RPMI7951 (cell line): ENCODE data around the gene SPINT1. TPM values are rescaled to one million over a fixed set of nuclear protein-coding genes. Genes with fewer than 3 reads are reported as not detected.
"Not testable (repeated sequence)": the region's sequence is repeated elsewhere in the genome, so short reads cannot be mapped to it uniquely, and the experiment has no call there.

Experiments
- DNase-seq: peaks from one replicate; pipeline ENCODE4 v3.0.0-alpha.2; 2012; ENCODE audit warnings: low read depth
- total RNA-seq: library from RNA; depleted of rRNA; stranded (reverse); fragments of >200 nt; shearing (Covaris generic); gene quantifications from 2 replicates; pipeline ENCODE4 v1.2.3, GENCODE V29; 2014

Gene SPINT1
- total RNA-seq, 1 experiment from 2014 or later = not detected

DNA sequence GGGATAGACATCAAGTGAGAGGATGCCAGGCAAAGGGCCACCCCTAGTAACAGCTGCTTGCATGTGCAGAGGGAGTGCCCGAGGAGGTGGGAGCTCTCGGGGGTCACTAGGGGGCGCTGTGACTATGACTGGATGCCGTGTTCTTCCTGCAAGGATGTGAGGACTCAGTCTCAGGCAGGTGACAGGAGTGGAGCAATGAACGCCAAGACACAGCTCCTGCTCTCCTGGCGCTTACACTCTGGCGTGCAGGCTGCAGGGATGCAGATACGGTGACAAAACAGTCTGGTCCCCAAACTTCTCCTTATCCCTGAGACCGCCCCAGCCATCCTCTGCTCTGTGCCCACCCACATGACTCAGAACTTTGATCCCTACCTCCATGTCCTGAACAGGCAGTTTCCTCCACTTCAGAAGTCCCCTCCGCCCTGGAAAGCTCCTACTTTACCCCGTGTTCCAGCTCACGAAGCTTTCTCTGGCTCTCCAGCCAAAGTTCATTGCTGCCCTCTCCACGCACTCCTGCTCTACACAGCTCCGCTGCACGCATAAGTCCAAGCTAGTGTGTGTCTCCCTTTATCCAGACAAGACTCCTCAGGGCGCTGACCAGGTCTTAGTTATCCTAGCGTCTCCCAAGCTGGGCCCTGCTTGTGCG lies 15.5 kb downstream of the SPINT1 start:
- peak; percentile 70 for DNase-seq

DNA sequence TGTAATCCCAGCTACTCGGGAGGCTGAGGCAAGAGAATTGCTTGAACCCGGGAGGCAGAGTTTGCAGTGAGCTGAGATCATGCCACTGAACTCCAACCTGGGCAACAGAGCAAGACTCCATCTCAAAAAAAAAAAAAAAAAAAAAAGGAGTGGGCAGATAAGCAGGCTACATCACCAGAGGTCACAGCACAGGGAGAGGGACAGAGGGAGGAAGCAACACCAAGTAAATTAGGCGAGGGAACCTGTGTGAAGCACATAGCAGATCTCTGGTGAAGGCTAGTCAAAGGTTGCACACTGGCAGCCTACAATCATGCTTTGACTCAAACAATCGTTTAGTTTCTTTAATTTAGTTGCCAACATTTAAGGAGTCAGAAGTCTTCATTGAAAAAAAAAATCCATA lies 17.3 kb downstream of the SPINT1 start:
- DNase-seq = not testable (repeated sequence)

DNA sequence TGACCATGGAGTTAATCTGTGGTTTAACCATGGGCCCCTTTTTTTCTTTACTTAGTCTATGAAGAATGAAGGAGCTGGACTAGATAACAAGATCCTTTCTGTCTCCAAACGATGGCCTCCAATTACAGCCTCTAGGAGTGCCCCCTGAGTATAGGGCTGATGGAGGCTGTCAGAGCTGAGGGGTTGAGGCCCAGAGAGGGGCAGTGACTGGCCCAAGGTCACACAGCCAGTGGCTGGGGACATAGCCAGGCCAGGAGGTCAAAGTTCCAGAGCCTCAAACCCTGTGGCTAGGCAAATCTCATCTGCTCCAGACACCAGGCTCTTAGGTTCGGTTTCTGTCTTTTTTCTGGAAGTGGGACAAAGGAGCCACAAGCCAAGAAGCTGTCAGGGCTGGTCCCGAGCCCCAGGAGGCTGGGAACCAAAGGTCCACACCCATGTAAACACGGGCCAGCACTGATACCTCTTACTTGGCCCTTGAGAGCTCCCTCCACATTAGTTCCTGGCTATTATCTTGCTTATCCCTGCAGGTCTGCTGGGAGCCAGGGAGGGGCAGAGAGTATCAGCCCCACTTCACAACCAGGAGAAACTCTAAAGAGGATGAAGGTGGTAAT lies 19.9 kb downstream of the SPINT1 start:
- no peak for DNase-seq

DNA sequence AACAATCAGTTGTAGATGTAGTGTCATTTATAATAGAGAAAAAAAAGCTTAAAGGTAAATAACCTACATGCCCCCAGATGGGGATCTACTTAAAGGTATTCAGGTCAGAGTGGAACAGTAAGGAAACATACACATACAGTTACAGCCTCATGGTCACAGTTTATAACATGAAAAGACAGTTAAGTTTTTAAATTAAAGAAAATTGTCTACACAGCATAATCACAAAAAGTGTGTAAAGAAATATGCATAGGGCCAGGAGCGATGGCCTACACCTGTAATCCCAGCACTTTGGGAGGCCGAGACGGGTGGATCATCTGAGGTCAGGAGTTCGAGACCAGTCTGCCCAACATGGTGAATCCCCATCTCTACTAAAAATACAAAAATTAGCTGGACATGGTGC lies 23.4 kb downstream of the SPINT1 start:
- no peak for DNase-seq

DNA sequence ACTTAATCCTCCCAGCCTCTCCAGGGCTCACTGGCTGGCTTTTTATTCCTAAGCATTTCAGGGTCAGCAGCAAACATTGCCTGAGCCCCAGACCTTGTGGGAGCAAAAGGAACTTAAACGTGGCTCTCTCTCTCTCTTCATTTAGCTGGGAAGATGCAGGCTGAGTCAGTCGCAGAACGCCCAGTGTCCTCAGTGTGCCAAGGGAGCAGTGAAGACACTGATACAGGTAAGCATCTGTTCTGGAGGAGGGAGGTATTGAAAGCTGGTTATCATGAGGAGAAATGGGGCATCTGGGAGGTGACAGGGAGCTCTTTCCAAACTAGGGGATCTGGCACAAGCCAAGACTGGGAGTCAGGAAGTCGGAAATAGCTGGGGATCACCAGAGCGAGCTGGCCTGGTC lies 25.8 kb downstream of the SPINT1 start:
- no peak for DNase-seq

DNA sequence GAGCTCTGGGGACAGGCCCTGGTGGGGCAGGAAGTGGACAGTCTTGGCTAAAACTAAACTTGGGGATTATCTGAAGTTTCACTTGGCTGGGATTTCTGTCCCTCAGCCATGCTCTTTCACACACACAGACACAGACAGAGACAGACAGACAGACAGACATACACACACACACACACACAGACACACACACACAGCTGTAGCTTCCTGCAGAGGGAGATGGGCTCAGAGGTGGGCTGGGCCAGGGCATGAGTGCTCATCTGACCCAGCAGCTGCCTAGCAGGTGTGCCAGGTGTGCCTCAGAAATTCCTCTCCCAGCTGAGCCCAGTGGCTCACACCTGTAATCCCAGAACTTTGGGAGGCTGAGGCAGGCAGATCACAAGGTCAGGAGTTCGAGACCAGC lies 26.9 kb downstream of the SPINT1 start:
- DNase-seq = no peak

DNA sequence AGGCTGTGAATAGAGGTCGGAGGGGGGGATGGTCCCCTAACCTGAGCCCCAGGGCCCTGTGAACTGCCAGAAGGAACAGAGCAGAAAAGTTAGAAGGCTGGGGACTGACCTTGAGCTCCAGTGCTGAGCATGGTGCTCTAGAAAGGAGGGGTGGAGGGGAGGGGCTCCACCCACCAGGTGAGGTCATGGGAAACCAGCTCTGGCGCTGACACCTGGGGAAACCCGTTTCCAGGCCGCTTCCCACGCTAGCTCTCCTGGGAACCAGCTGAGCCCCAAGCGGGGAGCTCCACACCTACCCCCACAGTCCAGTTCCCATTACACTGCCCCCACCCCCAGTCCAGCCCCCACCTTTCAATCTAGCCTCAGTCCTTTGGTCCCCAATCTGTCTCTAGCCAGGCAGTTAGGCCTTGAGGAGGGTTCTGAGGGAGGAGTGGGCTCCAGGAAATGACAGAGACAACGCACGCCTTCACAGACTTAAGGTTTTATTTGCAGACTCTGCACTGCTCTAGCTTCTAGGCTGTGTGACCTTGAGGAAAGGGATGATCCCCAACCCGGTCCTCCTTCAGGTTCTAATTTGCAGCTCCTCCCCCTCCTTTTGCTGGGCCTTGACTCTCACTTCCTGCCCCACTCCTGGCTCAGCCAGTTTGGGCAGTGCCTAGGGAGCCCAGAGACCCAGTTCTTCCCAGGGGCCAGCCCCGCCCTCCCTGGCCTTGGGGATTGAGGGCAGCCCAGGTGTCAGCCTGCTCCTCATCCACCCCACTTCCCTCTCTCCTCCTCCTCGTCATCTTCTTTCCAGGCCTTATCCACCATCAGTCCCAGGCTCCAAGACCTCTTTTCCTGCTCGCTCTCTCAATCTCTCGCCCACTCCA lies 28.1 kb downstream of the SPINT1 start:
- DNase-seq = no peak

DNA sequence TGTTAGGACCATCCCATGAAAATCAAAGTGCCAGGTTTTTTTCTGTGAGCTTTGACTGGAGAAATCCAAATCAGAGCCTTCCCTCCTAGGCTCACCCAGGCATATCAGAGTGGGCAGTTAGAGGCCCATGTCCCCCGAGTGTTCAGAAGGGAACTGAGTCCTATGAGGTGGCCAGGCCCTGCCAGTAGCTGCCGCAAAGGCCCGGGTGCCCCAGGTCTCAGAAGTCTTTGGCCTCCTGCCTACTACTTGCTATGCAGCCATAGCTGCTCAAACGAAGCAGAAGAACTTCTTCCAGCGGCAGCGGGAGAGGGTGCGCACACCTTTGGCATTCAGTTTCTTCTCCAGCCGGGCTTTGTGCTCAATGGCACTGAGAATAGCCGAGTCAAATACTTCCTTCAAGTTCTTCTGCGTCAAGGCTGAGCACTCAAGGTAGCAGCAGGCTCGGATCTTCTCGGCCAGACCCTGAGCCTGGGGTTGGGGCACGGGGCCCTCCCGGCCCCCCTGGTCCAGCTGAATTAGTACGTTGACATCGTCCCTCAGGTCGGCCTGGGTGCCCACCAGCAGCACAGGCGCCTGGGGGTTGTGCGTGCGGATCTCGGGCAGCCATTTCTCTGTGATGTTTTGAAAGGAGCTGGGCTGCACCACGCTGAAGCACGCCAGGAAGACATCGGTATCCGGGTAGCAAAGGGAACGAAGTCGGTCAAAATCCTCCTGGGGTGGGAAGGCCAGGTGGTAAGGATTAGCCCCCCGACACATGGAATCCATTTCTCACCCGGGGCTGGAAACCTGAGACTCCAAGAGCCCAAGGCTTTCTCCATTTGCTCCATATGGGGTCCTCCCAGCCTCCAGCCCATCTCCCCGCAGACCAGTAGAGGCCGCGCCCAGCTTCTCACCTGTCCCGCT lies 29.2 kb downstream of the SPINT1 start:
- no peak for DNase-seq

DNA sequence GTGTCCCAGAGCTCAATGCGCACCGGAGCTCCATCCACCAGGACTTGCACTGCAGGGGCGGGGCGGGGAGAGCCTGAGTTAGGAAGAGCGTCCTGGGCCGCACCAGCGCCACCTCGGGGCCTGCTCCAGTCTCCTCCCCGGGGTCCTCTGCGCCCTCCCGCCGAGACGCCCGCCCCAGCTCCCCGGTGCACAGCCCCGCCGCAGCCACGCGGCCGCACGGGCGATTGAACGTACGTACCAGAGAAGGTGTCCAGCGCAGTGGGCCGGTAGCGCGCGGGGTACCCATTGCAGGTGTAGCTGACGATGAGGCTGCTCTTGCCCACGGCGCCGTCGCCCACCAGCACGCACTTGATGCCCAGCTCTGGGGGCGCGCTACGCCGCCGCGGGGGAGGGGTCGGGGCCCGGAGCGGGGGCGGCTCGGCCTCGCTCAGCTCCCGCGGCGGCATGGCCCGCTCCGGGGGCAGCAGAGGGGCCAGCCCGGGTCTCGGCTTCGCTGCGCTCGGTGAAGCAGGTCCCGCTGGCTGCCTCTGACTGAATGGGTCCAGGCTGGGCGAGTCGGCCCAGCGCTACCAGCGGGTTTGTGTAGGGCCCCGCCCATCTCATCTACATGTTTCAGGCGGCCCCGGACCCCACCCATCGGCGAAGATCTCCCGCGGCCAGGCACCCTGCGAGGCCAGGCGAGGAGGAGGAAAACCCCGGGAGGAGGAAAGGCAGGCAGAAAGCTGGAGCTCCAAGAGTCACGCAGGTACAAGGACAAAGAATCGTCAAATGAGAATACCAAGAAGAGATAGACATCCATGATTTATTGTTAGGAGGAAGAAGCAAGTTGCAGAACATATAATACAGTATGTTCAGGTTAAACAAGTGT lies 30.1 kb downstream of the SPINT1 start, which contains the start of gene RHOV:
Gene RHOV (minus strand): TSS at position 541 of the 868 bp plus-strand sequence. CDS start 95 bp downstream, at position 446.
- DNase-seq = peak; percentile 53

DNA sequence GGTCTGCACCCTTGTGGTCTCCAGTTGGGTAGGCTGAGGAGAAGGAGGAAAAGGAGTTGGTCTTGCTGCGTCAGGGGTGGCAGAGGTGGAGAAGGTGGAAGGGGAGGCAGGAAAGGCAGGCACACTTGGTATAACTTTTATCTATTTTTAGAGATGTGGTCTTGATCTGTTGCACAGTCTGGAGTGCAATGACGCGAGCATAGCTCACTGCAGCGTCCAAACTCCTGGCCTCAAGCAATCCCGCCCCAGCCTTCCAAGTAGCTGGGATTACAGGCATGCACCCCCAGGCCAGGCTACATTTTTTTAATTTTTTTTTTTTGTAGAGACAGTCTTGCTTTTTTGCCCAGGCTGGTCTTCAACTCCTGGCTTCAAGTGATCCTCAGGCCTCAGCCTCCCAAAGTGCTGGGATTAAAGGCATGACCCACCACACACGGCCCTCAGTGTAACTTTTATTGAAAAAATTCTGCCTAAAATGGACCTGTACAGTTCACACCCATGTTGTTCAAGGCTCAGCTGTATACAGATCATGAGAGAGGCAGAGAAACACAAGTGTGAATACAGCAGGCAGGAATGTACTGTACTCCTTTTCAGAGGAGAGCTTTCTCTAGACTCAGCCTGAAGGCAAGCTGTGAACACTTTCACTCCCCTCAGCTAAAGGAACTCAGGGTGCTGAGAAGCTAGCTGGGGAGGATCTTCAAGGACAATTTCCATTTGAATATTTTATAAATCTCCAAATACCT lies 32.3 kb downstream of the SPINT1 start:
- peak; percentile 78 for DNase-seq

DNA sequence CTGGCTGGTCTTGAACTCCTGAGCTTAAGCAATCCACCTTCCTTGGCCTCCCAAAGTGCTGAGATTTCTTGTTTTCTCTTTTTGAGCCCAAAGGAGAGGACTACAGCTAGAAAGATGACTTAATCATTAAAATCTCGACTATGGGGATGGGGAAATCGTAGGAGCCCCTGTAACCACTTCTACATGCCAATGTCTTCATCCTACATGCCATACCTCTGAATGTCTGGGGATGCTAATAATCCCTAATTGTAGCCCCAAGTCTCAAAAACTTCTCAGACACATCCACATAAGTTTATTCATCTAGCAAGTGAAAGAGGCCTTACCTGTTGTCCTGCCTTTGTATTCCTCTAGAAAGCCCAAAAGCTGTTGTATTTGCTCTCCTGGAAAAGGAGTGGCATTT lies 33.8 kb downstream of the SPINT1 start:
- DNase-seq = no peak

DNA sequence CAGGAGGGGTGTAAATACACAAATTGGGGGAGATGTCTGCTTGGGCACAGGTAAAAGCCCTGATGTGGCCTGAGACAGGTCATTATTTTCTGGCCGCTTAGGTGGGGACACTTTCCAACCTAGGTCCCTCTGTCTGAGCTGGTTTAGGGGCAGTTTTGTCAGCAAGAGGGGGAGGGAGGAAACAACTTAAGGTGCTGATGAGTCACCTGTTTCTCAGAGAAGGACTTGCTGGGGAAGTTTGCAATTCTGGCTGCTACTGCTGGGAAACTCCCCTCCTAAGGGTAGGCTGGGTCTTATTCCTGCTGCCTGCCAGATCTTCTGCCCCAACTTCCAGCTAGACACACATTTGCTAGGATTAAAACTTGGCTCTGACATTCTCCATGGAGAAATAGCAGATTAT lies 34.9 kb downstream of the SPINT1 start:
- DNase-seq = peak; percentile 52

DNA sequence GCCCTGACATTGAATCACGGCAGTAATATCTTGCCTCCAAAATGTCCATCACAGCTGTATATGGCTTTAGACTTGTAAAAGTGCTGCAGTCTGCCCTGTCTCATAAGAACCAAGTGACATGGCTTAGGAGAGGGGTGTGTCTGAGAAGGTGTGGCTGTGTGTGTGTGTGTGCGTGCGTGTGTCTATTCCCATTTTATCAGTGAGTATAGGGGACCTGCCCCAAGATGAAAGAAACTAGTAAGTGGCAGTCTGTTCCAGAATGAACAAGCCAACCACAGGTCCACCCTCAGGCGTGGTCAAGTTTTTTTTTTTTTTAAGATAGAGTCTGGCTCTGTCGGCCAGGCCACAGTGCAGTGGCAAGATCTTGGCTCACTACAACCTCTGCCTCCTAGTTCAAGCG lies 35.8 kb downstream of the SPINT1 start:
- DNase-seq = peak; percentile 34

DNA sequence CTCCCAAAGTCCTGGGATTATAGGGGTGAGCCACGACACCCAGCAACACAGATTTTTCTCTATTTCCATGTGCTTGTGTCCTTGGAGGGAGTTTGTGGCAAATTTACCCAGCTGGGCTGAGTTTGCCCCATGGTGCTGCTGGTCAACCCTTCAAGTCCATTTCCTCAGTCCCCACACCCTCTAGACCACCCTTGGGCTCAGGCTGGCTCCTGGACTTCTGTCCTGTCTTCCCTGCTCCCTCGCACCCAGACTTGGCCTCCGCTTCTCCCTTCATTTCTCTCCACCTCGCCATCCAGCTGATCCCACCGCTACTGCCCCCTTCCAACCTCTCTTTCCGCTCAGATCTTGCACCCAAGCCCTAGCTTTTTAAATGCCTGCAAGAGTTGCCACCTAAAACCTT lies 37.5 kb downstream of the SPINT1 start:
- DNase-seq = no peak

DNA sequence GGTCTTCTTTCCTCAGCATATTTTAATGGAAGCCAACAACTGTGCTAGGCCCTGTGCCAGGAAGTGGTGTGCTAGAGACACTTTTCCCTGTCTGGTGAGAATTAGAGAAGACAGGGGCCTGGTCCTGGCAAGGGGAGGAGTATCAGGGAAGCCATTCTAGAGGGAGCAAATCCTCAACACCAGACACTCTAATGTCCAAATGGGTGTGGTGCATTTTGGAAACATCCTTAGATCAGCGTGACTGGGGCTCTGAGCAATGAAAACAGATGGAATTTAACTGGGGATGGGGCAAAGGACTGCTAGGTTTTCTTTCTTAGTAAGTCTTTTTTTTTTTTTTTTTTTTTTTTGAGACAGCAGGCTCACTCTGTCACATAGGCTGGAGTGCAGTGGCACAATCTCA lies 42.7 kb downstream of the SPINT1 start:
- DNase-seq = no peak

DNA sequence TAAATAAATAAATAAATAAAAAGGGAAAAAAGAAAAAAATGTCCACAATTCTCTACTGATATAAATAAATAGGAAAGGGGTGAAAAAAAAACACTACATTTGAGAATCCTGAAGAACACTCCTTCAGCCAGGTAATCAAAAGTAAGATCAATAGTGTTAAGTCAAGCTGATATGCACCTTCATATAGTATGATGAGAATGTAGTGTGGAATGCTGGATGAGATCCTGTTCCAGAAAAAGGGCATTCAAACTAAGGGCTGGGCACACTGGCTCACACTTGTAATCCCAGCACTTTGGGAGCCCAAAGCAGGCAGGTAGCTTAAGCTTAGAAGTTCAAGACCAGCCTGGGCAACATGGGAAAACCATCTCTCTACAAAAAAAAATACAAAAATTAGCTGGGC lies 45.3 kb downstream of the SPINT1 start:
- DNase-seq = no peak

DNA sequence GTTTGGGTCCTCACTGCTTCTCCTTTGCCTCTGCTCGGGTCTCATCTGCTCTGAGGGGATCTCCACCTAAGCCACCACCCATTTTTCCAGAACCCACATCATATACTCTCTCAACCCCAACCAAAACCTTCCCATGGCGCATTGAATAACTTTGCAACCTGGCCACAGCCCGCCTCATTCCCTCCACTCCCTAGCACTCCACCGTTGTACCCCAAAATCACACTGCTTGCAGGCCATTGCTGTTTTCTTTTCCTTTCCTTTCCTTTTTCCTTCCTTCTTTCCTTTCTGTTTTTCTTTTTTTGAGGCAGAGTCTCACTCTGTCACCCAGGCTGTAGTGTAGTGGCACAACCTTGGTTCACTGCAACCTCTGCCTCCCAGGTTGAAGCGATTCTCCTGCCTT lies 47.3 kb downstream of the SPINT1 start:
- no peak for DNase-seq

DNA sequence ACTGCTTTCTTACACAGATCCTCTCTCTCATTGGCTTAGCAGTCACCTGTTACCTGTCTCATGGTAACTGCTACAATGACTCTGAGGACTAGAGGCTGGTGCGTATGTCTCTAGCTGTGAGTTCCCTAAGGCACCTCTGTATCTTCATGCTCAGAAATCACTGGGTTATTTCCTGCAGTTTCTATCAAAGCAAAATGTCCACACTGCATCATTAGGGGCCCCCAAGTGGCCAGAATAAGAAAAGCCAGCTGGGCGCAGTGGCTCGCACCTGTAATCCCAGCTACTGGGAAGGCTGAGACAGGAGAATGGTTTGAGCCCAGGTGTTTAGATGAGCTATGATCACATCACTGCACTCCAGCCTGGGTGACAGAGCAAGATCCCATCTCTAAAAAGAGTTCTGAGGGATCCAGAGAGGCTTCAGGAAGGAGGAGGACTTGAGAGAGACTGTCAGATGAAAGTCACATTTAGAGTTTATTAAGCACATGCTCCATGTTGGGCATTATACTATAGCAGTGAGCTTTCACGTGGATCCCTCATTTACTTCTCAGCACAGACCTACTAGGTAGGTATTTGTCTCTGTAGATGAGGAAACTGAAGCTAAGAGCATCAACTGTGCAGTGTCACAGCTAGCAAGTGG lies 48.1 kb downstream of the SPINT1 start:
- DNase-seq = peak; percentile 59

DNA sequence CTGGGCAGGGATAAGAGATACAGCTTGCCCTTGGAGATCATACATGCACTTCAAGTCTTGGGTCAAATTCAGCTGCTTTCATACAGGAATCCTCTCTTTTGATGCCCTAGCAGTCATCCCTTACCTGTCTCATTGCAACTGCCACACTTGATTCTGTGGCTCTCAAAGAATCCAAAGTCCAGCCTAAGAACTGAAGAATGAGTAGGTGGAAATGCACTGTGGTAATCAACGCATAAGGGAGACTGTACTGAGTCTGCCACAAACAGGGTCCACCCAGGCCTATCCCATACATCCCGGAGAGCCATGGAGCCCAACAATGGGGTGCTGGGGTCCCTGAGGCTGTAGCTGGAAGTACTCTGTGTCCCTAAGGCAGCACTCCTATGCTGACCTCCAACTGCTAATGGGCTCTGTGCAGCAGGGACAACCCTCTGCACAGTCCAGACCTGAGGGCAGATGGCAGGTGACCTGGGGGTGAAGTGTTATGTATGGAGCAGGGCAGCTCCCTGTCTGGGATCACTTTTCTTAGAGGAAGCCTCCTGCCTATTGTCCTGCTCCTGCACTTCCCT lies 48.7 kb downstream of the SPINT1 start:
- no peak for DNase-seq
